ENCODE data around the gene HAPLN3.

The HAPLN3 gene

GRCh38 chr15:88871313-88871712 lies 24.0 kb downstream of the HAPLN3 start:
- TF ChIP-seq EZH2 (optimal IDR thresholded peaks at IDR 0.05; ENCODE audit: low read depth, low read length) (no peak), EZH2phosphoT487 (IDR thresholded peaks at IDR 0.05; ENCODE audit: low read length) (no peak), CTCF (IDR thresholded peaks at IDR 0.05; ENCODE audit: low read length) (no peak)
- peaks cover 3% of the 10 kb centered on the region for H3K4me1 ChIP-seq (ENCODE audit: low read length)
- no peak overlapping the region for H3K4me3 ChIP-seq (ENCODE audit: low read length)
- no peaks in the 10 kb centered on the region for H3K79me2 ChIP-seq (ENCODE audit: low read length)
- no peak for DNase-seq
- no peaks in the 10 kb centered on the region; the same call in 1 of the 2 replicates for H3K27me3 ChIP-seq (replicated peaks; ENCODE audit: insufficient read depth, low read length)
- no peaks in the 10 kb centered on the region for H3K9me3 ChIP-seq (replicated peaks; ENCODE audit: insufficient read depth, low read length)
- no peaks in the 10 kb centered on the region for H4K20me1 ChIP-seq (ENCODE audit: insufficient read depth, low read length)
- no peak overlapping the region for H3K9ac ChIP-seq (ENCODE audit: low read length)
- no peak overlapping the region for H3K4me2 ChIP-seq (ENCODE audit: low read depth, low read length)
- H3K27ac ChIP-seq (ENCODE audit: low read length), result no peak overlapping the region
- no peaks in the 10 kb centered on the region for H3K9me2 ChIP-seq (replicated peaks; ENCODE audit: insufficient read depth, low read length)
- H2AFZ ChIP-seq (ENCODE audit: low read length), result no peak overlapping the region
- H3K36me3 ChIP-seq (replicated peaks; ENCODE audit: insufficient read depth, low read length), result no peaks in the 10 kb centered on the region
- no peaks in the 10 kb centered on the region for H3F3A ChIP-seq (ENCODE audit: insufficient read depth, low read length)

- Histone ChIP-seq H3F3A (ENCODE audit: insufficient read depth, low read length) (peaks cover 10% of the 10 kb centered on the region; the same call in 1 of the 2 replicates), H3K4me2 (ENCODE audit: low read depth, low read length) (peak overlapping the region; percentile 39; the same call in 1 of the 2 replicates), H3K27me3 (replicated peaks; ENCODE audit: insufficient read depth, low read length) (no peaks in the 10 kb centered on the region), H3K36me3 (replicated peaks; ENCODE audit: insufficient read depth, low read length) (no peaks in the 10 kb centered on the region), H3K27ac (ENCODE audit: low read length) (peak overlapping the region; percentile 73; the same call in 1 of the 2 replicates), H3K79me2 (ENCODE audit: low read length) (no peaks in the 10 kb centered on the region), H3K4me1 (ENCODE audit: low read length) (peaks cover 21% of the 10 kb centered on the region), H2AFZ (ENCODE audit: low read length) (no peak overlapping the region), H3K9ac (ENCODE audit: low read length) (no peak overlapping the region), H4K20me1 (ENCODE audit: insufficient read depth, low read length) (no peaks in the 10 kb centered on the region), H3K9me3 (replicated peaks; ENCODE audit: insufficient read depth, low read length) (no peaks in the 10 kb centered on the region), H3K9me2 (replicated peaks; ENCODE audit: insufficient read depth, low read length) (no peaks in the 10 kb centered on the region), H3K4me3 (ENCODE audit: low read length) (no peak overlapping the region)
- TF ChIP-seq EZH2phosphoT487 (IDR thresholded peaks at IDR 0.05; ENCODE audit: low read length) (no peak), CTCF (IDR thresholded peaks at IDR 0.05; ENCODE audit: low read length) (no peak), EZH2 (optimal IDR thresholded peaks at IDR 0.05; ENCODE audit: low read depth, low read length) (no peak)
- no peak for DNase-seq
Measured at GRCh38 chr15:88866295-88866881, 29.0 kb downstream of the HAPLN3 start.

- Histone ChIP-seq H2AFZ (ENCODE audit: low read length) (peak overlapping the region; percentile 63), H3K9ac (ENCODE audit: low read length) (no peak overlapping the region), H3K4me1 (ENCODE audit: low read length) (peaks cover 21% of the 10 kb centered on the region), H3K9me2 (replicated peaks; ENCODE audit: insufficient read depth, low read length) (no peaks in the 10 kb centered on the region), H3K27ac (ENCODE audit: low read length) (peak overlapping the region; percentile 73), H3K9me3 (replicated peaks; ENCODE audit: insufficient read depth, low read length) (no peaks in the 10 kb centered on the region), H3K27me3 (replicated peaks; ENCODE audit: insufficient read depth, low read length) (no peaks in the 10 kb centered on the region), H4K20me1 (ENCODE audit: insufficient read depth, low read length) (no peaks in the 10 kb centered on the region), H3K36me3 (replicated peaks; ENCODE audit: insufficient read depth, low read length) (no peaks in the 10 kb centered on the region), H3K4me3 (ENCODE audit: low read length) (no peak overlapping the region), H3K4me2 (ENCODE audit: low read depth, low read length) (peak overlapping the region; percentile 39), H3K79me2 (ENCODE audit: low read length) (no peaks in the 10 kb centered on the region), H3F3A (ENCODE audit: insufficient read depth, low read length) (peaks cover 10% of the 10 kb centered on the region; the same call in 1 of the 2 replicates)
- peak; percentile 73 for DNase-seq
- TF ChIP-seq CTCF (IDR thresholded peaks at IDR 0.05; ENCODE audit: low read length) (no peak), EZH2phosphoT487 (IDR thresholded peaks at IDR 0.05; ENCODE audit: low read length) (no peak), EZH2 (optimal IDR thresholded peaks at IDR 0.05; ENCODE audit: low read depth, low read length) (no peak)
Measured at GRCh38 chr15:88865498-88866099, 29.7 kb downstream of the HAPLN3 start.

Data from MM.1S (cell line).